CD4-positive, alpha-beta T cell treated with Interleukin-2 at 100 ng/mL for 4 hours (primary cell): Measurements from ENCODE around the gene ABCC5.
A peak's percentile ranks its signal among the peaks of the same experiment; 100 is the strongest.
"Not testable (repeated sequence)": the region's sequence is repeated elsewhere in the genome, so short reads cannot be mapped to it uniquely, and the experiment has no call there.

Source experiments
- DNase-seq: peaks from one replicate; pipeline ENCODE4 v3.0.0-alpha.2; 2020; ENCODE audit warnings: low spot score

The ABCC5 gene

GRCh38 chr3:183892610-183893214, 125.0 kb downstream of the ABCC5 start:
- no peak for DNase-seq

DNA sequence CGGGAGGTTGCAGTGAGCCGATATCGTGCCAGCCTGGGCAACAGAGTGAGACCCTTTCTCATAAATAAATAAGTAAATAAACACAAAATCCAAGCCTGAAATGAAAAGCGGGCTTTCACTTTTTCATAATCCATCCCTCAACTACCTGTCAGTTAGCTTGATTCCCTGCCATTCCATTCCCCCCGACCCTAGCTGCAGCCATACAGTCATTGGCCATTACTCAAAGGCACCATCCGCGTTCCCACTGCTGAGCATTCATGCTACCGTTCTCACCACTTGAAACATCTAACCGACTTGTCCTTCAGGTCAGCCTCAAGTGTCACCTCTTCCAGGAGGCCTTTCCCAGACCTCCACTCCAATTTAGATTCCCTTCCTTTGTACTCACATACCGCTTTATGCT, 131.9 kb downstream of the ABCC5 start:
- no peak for DNase-seq

- DNase-seq = peak; percentile 96
Measured at GRCh38 chr3:183884427-183885296, 133.0 kb downstream of the ABCC5 start, which contains the start of gene PARL. Gene PARL (minus strand): TSS chr3:183884880. CDS start chr3:183884846, 34 bp downstream.

DNA sequence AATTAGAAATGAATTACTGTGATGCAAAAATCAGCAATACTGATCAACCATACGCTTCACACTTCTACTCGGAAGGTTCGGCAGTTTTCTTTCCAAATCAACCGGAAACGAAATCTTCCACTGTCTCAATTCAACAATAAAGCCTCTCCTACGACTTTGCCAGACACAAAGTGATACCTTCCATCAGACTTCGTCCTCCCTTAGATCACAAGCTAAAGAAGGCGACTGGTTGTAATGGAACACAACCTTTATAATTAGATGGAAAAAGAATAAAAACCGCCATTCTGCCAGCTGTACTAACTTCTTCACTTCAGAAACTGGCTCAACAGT, 133.6 kb downstream of the ABCC5 start:
- no peak for DNase-seq

- DNase-seq = no peak
Measured at GRCh38 chr3:183883291-183884096, 134.2 kb downstream of the ABCC5 start.

- DNase-seq = no peak
Measured at GRCh38 chr3:183880121-183880520, 137.6 kb downstream of the ABCC5 start.

- DNase-seq = no peak
Measured at GRCh38 chr3:183879243-183879642, 138.4 kb downstream of the ABCC5 start.

DNA sequence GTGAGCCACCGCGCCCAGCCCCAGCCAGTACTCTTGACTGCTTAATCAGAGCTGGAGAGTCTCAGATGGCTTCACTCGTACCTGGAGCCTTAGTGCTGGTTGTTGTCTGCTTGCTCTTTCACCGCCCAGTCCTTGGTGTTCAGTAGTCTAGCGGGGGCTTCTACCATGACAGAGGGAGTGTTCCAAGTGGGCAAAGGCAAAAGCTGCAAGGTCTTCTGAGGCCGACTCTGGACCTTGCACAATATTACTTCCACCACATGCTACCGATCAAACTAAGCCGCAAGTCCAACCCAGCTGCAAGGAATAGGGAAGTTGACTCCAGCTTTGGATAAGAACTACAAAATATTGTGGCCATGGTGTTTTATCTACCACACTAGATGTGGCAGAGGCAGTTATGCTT, 139.6 kb downstream of the ABCC5 start:
- no peak for DNase-seq

- not testable (repeated sequence) for DNase-seq
Measured at GRCh38 chr3:183877227-183877626, 140.5 kb downstream of the ABCC5 start.

- DNase-seq = no peak
Measured at GRCh38 chr3:183875411-183875810, 142.3 kb downstream of the ABCC5 start.

GRCh38 chr3:183873914-183874313, 143.8 kb downstream of the ABCC5 start:
- DNase-seq = no peak

GRCh38 chr3:183871541-183871940, 146.1 kb downstream of the ABCC5 start:
- DNase-seq = no peak

- DNase-seq = no peak
Measured at GRCh38 chr3:183870563-183870962, 147.1 kb downstream of the ABCC5 start.
